DMS 273 treated with DMSO at 0.1 percent for 48 hours (cell line): Measurements from ENCODE around the gene R3HDM4.
"Not testable (repeated sequence)": the region's sequence is repeated elsewhere in the genome, so short reads cannot be mapped to it uniquely, and the experiment has no call there.

Experiments
- DNase-seq: peaks from one replicate; lab custom pipeline; 2025; lab: John Stamatoyannopoulos, UW

The R3HDM4 gene

GRCh38 chr19:858284-858683 is 54.7 kb downstream of the R3HDM4 start:
- DNase-seq: no peak

GRCh38 chr19:855566-856120 is 57.4 kb downstream of the R3HDM4 start:
- DNase-seq: no peak

- no peak for DNase-seq
Measured at GRCh38 chr19:855142-855541, 57.9 kb downstream of the R3HDM4 start.

GRCh38 chr19:854549-854948 is 58.5 kb downstream of the R3HDM4 start:
- no peak for DNase-seq

- DNase-seq: not testable (repeated sequence)
Measured at GRCh38 chr19:853614-854220, 59.3 kb downstream of the R3HDM4 start.

GRCh38 chr19:853014-853585 is 59.9 kb downstream of the R3HDM4 start:
- DNase-seq: no peak

GRCh38 chr19:852136-853013 is 60.6 kb downstream of the R3HDM4 start, which contains the start of gene ELANE:
Gene ELANE (plus strand): TSS chr19:852303. CDS start chr19:852329, 26 bp downstream.
- DNase-seq: no peak

- no peak for DNase-seq
Measured at GRCh38 chr19:850979-851335, 62.1 kb downstream of the R3HDM4 start.

GRCh38 chr19:850221-850978 is 62.6 kb downstream of the R3HDM4 start:
- DNase-seq: peak; percentile 62

GRCh38 chr19:849195-849594 is 63.8 kb downstream of the R3HDM4 start:
- DNase-seq: not testable (repeated sequence)

- DNase-seq: no peak
Measured at GRCh38 chr19:848386-848921, 64.6 kb downstream of the R3HDM4 start.
